ENCODE data around the gene GALNT2. TPM values are rescaled to one million over a fixed set of nuclear protein-coding genes. Genes with fewer than 3 reads are reported as not detected.

The GALNT2 gene
- total and polyA plus RNA-seq, 9 donors = 38.6 to 142 (median 83.7) TPM

DNA sequence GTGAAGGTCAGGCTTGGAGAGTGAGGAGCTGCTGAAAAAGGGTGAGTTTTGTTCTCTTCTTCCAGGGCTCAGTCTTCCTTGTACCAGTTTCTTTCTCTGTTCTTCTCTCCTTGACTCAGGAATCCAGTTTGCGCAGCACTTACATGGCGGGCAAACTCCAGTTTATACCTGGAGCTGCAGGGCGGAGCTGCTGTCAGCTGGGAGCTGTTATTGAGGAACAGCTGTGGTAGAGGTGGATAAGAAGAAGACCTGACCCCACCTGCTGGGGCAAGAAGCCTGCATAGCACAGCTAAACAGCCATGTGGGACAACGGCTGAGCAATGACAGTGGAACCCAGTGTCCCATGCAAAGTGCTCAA is 46.2 kb downstream of the GALNT2 start:
- peaks cover 23% of the 10 kb centered on the region for H3K4me1 ChIP-seq (ENCODE audit: insufficient read depth)
- H3K36me3 ChIP-seq = no peaks in the 10 kb centered on the region
- H3K27me3 ChIP-seq = no peaks in the 10 kb centered on the region
- 92 to 97% (median 96%) methylated on average over 4 of the region's 4 CpGs for WGBS, 3 donors
- peak overlapping the region; percentile 57 to 77 for H3K27ac ChIP-seq
- intact Hi-C loops (cut with DNase I) = no loop called here
- no peaks in the 10 kb centered on the region for H3K9me3 ChIP-seq
- DNase-seq = no peak
- no peak overlapping the region for H3K4me3 ChIP-seq
- TF ChIP-seq EP300 (IDR thresholded peaks at IDR 0.05) (no peak), POLR2A (IDR thresholded peaks at IDR 0.05) (no peak)
- TF ChIP-seq, protein P1, sequence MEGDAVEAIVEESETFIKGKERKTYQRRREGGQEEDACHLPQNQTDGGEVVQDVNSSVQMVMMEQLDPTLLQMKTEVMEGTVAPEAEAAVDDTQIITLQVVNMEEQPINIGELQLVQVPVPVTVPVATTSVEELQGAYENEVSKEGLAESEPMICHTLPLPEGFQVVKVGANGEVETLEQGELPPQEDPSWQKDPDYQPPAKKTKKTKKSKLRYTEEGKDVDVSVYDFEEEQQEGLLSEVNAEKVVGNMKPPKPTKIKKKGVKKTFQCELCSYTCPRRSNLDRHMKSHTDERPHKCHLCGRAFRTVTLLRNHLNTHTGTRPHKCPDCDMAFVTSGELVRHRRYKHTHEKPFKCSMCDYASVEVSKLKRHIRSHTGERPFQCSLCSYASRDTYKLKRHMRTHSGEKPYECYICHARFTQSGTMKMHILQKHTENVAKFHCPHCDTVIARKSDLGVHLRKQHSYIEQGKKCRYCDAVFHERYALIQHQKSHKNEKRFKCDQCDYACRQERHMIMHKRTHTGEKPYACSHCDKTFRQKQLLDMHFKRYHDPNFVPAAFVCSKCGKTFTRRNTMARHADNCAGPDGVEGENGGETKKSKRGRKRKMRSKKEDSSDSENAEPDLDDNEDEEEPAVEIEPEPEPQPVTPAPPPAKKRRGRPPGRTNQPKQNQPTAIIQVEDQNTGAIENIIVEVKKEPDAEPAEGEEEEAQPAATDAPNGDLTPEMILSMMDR (IDR thresholded peaks at IDR 0.05) = no peak

DNA sequence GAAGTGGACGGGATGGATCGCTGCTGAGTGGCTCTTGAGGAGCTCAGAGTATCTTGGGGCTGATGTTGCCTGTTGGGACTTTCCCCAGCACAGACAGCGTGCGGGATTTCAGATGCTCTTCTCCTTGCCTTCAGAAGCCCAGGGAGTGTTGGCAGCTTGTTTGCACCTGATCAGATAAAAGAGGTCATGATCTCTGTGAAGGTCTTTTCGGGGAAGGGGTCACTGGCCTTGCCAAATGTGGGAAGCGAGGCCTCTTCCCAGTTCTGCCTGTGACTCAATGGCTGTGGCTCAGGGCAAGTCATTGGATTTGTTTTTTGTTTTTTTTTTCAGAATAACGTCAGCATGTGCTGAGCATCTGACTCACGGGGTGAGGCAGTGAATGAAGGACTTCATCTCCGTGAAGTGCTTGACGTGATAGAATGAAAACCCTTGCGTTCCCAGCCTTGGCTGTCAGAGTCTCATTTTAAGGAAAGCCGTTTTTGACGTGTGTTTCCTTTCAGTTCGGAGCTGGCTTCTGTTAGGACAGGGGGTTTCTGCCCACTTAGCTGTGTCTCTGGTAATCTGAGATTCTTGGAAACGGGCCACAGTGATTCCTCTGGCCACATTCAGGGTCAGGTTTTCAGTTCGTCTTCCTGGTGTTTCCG is 46.7 kb downstream of the GALNT2 start:
- 30 to 42% (median 35%) methylated on average over 17 of the region's 17 CpGs for WGBS, 3 donors

DNA sequence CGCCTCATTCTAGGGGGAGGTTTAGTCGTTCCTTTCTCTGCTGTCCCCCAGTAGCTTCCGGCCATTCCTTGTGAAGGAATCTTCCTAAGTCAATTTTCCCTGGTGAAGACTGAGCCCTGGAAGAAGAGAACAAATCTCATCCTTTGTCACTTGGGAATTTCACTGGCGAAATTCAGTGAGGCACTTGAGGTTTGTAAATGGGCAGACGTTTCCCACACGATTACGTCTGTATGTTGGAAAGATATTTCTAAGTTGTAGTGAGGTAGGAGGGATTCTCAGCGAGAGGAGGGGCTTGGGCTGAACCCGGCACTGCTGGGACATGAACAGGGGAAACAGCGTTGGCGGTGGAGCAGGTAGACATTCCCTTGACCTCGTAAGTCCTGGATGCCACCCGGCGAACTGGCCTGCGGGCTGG is 47.2 kb downstream of the GALNT2 start:
- H3K27me3 ChIP-seq = no peaks in the 10 kb centered on the region
- DNase-seq = peak in 1 of 5 donors; percentile 47
- intact Hi-C loops (cut with DNase I) = no loop called here
- TF ChIP-seq, protein P1 (IDR thresholded peaks at IDR 0.05) = no peak
- TF ChIP-seq POLR2A (IDR thresholded peaks at IDR 0.05) = no peak
- TF ChIP-seq EP300 (IDR thresholded peaks at IDR 0.05) = no peak
- H3K27ac ChIP-seq = peak overlapping the region; percentile 37 to 77
- no peaks in the 10 kb centered on the region for H3K9me3 ChIP-seq
- peaks cover 23% of the 10 kb centered on the region for H3K4me1 ChIP-seq (ENCODE audit: insufficient read depth)
- 31 to 52% (median 45%) methylated on average over 15 of the region's 15 CpGs for WGBS, 3 donors
- H3K36me3 ChIP-seq = no peaks in the 10 kb centered on the region
- H3K4me3 ChIP-seq = no peak overlapping the region

More for the DNA sequence above, 46.7 kb downstream of the GALNT2 start:
- H3K4me1 ChIP-seq (ENCODE audit: insufficient read depth) = peaks cover 23% of the 10 kb centered on the region
- no peak overlapping the region for H3K4me3 ChIP-seq
- no peaks in the 10 kb centered on the region for H3K9me3 ChIP-seq
- H3K27me3 ChIP-seq = no peaks in the 10 kb centered on the region
- TF ChIP-seq POLR2A (IDR thresholded peaks at IDR 0.05) = no peak
- peak; percentile 20 for TF ChIP-seq EP300 (IDR thresholded peaks at IDR 0.05)
- H3K36me3 ChIP-seq = no peaks in the 10 kb centered on the region
- DNase-seq = peak; percentile 58 to 72 (median 69)
- intact Hi-C loops (cut with DNase I) = no loop called here
- peak overlapping the region; percentile 57 to 77 for H3K27ac ChIP-seq

DNA sequence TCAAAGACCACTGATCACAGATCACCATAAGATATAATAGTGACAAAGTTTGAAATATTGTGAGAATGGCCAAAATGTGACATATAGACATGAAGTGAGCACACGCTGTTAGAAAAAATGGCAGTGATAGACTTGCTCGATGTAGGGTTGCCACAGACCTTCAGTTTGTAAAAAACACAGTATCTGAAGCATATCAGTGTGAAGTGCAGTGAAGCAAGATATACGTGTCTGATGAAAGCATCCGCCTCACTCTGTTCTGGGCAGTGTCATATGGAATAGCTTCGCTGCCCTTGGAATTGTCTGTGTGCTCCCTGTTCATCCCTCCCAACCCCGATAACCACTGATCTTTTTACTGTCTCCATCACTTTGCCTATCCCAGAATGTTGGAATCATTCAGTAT is 50.7 kb downstream of the GALNT2 start:
- intact Hi-C loops (cut with DNase I) = no loop called here
- DNase-seq = no peak
- H3K27me3 ChIP-seq = no peaks in the 10 kb centered on the region
- H3K9me3 ChIP-seq = no peaks in the 10 kb centered on the region
- no peaks in the 10 kb centered on the region for H3K36me3 ChIP-seq
- no peak overlapping the region for H3K27ac ChIP-seq
- H3K4me1 ChIP-seq (ENCODE audit: insufficient read depth) = peaks cover 17% of the 10 kb centered on the region
- WGBS, 3 donors = 95 to 99% (median 97%) methylated on average over 6 of the region's 6 CpGs
- no peak for TF ChIP-seq POLR2A (IDR thresholded peaks at IDR 0.05)
- no peak for TF ChIP-seq EP300 (IDR thresholded peaks at IDR 0.05)
- TF ChIP-seq, protein P1 (IDR thresholded peaks at IDR 0.05) = no peak
- H3K4me3 ChIP-seq = no peak overlapping the region

DNA sequence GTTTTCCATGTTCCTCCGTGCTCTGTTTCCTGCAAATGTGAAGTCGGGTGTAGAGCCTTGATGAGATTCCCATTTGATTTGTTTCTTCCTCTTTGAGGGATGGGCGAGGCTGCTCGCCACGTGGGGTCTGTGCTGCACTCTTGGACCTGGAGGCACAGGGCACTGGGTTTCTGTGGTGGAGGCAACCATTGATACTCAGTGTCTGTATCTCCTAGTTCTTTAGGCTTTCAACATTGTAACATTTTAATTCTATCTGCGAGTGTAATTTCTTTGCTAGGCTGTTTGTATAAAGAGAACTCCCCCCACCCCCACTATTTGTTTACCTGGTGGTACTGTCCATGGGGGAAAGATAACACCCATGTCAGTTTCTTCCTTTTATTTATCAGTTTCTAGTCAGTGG is 52.3 kb downstream of the GALNT2 start:
- no peaks in the 10 kb centered on the region for H3K36me3 ChIP-seq
- 91 to 94% (median 93%) methylated on average over 6 of the region's 6 CpGs for WGBS, 3 donors
- H3K9me3 ChIP-seq = no peaks in the 10 kb centered on the region
- H3K27me3 ChIP-seq = no peaks in the 10 kb centered on the region
- no peak for DNase-seq
- no peak overlapping the region for H3K4me3 ChIP-seq
- H3K4me1 ChIP-seq (ENCODE audit: insufficient read depth) = peaks cover 4% of the 10 kb centered on the region
- H3K27ac ChIP-seq = no peak overlapping the region
- TF ChIP-seq EP300 (IDR thresholded peaks at IDR 0.05) (no peak), POLR2A (IDR thresholded peaks at IDR 0.05) (no peak)
- TF ChIP-seq, protein P1 (IDR thresholded peaks at IDR 0.05) = no peak
- intact Hi-C loops (cut with DNase I) = no loop called here

Data from ovary (tissue), 9 donors.